Stimulated activated CD8-positive, alpha-beta memory T cell treated with anti-CD3 and anti-CD28 coated beads, Interleukin-7, amount 100 ng/mL, for 1 hour (primary cell): ENCODE results near the gene EFS.
"Not testable (repeated sequence)": the region's sequence is repeated elsewhere in the genome, so short reads cannot be mapped to it uniquely, and the experiment has no call there.

Source experiments
- DNase-seq, 2 donors: peaks; one replicate each; pipeline ENCODE4 v3.0.0-alpha.2; 2020; ENCODE audit warnings: low read depth in 2 of 2

Gene EFS

GRCh38 chr14:23365036-23365731 lies at the start of gene EFS:
Gene EFS (minus strand): TSS chr14:23365172. CDS start chr14:23365025, 147 bp downstream.
- DNase-seq = no peak

DNA sequence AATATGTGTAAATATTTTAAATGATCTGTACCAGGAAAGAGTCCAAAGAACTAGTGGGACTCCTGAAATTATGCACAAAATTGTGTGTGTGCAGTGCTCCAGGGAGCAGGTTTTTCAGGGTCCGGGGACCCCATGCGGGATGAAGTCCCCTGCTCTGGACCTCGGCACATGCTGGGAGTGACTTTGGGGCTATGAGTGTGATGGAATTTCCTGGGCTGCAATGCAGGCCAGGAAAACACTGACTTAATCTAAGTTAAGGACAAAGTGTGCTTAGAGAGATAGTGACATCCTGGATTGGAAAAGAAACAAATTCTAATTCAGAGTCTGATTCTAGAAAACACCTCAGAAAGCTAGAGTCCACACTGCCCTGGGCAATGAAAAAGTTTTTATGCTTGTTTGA lies 49.3 kb upstream of the EFS start:
- DNase-seq = no peak

- no peak for DNase-seq
Measured at GRCh38 chr14:23413681-23414080, 48.7 kb upstream of the EFS start.

DNA sequence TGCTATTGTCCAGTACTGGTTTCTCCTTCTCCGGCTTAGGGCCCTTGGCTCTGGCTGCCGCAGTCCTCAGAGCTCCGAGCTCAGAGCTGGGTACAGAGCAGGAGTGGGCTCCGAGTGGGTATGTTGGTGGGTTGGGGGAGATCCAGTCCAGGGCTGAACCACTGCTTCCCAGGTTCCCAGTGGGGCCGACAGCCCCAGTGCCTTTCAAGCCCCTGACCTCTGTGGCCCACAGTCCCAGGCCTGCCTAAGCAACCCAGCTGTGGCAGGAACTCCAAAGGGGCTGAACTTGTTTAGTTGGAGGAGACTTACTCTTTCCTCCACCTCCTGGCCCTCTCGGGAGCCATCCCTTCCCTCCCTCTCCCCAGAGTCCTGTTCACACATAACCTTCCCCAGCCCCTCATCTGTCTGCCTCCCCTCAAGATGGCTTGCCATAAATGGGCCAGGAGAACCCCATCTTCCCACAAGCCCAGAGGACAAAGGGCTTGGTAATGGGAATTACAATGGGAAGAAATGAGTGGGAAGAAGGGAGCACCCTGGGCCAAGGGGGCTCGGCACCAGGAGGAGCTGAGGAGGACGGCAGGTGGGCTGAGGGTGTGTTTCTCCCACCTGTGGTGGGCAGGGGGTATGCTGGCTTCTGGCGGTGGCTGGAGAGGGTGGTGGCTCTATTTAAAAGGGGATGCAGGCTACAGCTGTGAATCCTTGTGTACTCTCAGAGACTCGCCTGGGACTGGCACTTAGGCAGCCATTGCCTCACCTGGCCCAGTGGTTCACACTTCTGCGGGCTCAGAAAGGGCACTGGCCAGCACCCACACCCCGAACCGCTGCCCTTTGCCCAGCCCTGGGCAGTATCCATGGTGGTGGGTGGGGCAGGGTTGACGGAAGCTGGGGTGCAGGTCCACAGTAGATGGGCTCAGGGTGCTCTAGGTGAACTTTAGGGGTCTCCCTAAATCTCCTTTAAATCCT lies 46.9 kb upstream of the EFS start:
- DNase-seq = no peak

DNA sequence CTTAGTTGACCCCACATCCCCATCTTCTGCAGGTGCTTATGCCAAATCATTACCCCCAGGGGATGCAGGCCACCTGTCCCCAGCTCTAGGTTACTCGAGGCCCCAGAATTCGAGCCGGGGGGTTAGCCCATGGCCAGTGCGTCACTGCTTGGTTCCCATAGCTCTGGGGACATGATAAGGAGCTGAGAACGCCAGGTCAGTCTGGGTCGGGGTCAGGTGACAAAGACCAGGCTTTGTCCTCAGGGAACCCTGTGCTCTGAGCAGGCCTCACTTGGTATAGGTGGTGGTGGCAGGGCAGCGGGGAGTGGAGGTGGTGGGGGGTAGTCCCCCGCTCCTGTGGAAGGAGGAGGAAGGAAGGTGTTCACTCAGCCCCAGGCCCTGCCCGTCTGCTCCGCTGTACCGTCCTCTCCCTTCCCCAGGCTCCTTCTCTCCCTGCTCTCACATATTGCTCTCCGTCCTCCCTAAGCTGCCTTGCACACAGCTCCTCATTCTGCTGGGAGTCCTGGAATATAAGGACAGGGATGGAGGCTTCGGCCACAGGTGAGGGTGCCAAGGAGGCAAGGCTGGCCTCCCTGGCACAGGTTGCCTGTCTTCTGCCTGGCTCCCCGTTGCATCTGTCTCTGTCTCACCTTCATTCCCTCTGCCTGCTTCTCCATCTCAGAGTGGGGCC lies 45.1 kb upstream of the EFS start:
- DNase-seq = no peak

- no peak for DNase-seq
Measured at GRCh38 chr14:23409475-23409874, 44.5 kb upstream of the EFS start.

- no peak for DNase-seq
Measured at GRCh38 chr14:23408307-23408630, 43.3 kb upstream of the EFS start.

DNA sequence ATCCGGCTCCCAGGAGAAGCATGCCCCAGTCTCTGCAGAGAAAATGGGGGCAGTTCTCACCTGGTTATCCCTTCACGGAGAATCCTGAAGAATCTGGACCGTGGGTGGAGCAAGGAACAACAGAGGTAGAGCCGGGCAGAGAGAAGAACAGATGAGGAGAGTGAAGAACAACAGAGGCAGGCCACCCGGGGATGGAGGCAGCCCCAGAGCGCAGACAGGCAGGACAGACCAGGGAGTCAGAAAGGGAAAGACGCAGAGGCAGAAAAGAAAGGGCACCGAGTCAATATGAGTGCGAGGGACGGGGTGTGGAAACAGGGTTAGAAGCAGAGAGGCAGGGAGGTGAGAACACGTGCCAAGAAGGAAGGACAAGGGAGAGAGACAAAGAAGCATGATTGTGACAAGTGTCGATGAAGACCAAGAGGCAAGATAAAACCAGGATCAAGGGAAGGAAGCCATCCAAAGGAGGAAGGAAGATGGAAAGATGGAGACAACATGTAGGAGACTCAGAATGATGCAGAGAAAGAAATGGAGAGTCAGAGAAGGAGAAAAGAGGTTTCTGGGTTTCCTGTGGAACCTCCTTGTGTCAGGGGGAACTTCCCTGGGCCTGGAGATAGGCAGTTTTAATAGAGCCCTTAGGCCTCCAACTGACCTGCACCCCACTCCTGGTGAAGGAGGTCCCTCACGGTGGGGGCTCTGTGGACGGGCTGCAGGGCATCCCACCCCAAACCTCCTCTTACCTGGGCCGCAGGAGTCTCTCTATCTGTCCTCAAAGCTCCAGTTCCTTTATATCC lies 42.7 kb upstream of the EFS start, which contains the start of gene MYH6:
TSS of gene MYH6 (minus strand) at position 758 of the 791 bp plus-strand sequence. CDS start 1,050 bp downstream, outside the sequence.
- DNase-seq = no peak

- DNase-seq = no peak
Measured at GRCh38 chr14:23406725-23407355, 41.9 kb upstream of the EFS start.

DNA sequence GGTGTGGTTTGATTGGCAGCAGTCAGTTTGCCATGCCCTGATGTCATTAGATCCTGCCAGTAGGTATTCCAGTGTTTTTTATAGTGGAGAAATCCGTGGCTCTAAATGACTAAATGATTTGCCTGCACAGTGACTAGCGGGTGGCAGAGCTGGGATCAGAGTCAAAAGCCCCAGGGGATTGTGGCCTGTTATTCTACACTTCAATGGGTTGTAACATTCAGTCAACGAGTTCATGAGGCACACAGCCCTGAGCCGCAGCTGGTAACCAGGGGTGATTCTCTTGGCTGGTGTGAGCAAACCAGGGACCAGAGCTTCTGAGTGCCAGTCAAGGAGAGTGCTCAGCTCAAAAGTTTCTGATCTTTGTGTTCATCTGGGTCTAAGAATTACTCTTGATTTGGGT lies 41.3 kb upstream of the EFS start:
- DNase-seq = no peak

GRCh38 chr14:23405516-23406025 lies 40.6 kb upstream of the EFS start:
- no peak for DNase-seq

GRCh38 chr14:23405096-23405495 lies 40.1 kb upstream of the EFS start:
- DNase-seq = no peak

GRCh38 chr14:23404331-23404900 lies 39.4 kb upstream of the EFS start:
- no peak for DNase-seq

DNA sequence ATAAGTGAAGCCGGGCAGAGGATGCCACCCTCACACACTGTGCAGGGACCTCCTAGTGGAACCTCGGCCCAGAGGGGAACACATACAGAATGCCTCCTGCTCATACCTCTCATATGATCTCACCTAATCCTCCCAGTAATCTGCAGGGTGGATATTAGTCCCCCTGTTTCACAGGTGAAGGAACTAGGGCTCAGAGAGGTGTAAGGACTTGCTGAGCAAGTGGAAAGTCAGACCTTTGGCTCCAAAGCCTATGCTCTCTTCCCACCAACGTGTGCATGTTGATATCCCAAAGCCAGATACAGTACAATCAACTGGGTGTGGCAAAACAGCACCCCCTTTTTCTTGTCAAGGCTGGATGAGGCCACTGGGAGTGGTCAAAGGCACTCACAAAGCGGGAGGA lies 38.9 kb upstream of the EFS start:
- DNase-seq = no peak

DNA sequence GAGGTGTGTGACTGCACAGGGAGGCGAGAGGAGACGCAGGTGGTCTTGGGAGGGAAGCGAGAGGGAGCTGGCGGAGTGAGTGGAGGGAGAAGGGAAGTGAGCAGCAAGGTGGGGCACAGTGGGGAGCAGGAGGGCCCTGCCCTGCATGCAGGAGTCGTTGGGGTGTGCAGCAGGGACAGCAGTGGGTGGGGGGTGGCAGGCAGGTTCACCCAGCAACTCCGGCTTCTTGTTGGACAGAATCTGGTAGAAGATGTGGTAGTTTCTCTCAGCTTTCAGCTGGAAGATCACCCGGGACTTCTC lies 38.1 kb upstream of the EFS start:
- DNase-seq = no peak

- DNase-seq = no peak
Measured at GRCh38 chr14:23402296-23403138, 37.5 kb upstream of the EFS start.

GRCh38 chr14:23401291-23401690 lies 36.3 kb upstream of the EFS start:
- no peak for DNase-seq

DNA sequence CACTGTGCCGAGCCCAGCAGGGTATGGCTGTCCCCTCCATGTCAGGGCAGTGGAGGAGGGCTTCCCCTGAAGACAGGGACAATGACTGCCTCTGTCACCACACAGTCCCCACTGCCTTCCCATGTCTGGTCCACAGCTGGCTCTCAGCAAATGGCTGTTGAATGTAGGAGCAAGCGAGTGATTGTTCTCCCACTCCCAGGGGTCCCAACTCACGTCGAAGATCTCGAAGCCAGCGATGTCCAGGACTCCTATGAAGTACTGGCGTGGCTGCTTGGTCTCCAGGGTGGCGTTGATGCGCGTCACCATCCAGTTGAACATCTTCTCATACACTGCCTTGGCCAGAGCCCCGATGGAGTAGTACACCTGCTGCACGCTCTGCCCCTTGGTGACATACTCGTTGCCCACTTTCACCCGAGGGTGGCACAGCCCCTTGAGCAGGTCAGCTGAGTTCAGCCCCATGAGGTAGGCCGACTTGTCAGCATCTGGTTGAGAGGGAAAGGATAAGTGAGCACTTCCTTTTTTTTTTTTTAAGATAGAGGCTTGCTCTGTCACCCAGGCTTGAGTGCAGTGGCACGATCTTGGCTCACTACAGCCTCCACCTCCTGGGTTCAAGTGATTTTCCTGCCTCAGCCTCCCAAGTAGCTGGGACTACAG lies 35.7 kb upstream of the EFS start:
- DNase-seq = not testable (repeated sequence)

GRCh38 chr14:23399591-23399990 lies 34.6 kb upstream of the EFS start:
- no peak for DNase-seq
